ENCODE measurements around the gene EPHB3. TPM values are rescaled to one million over a fixed set of nuclear protein-coding genes. Genes with fewer than 3 reads are reported as not detected.

Gene EPHB3
- total RNA-seq, 1 donor from 2014 or later = 0.92 TPM

DNA sequence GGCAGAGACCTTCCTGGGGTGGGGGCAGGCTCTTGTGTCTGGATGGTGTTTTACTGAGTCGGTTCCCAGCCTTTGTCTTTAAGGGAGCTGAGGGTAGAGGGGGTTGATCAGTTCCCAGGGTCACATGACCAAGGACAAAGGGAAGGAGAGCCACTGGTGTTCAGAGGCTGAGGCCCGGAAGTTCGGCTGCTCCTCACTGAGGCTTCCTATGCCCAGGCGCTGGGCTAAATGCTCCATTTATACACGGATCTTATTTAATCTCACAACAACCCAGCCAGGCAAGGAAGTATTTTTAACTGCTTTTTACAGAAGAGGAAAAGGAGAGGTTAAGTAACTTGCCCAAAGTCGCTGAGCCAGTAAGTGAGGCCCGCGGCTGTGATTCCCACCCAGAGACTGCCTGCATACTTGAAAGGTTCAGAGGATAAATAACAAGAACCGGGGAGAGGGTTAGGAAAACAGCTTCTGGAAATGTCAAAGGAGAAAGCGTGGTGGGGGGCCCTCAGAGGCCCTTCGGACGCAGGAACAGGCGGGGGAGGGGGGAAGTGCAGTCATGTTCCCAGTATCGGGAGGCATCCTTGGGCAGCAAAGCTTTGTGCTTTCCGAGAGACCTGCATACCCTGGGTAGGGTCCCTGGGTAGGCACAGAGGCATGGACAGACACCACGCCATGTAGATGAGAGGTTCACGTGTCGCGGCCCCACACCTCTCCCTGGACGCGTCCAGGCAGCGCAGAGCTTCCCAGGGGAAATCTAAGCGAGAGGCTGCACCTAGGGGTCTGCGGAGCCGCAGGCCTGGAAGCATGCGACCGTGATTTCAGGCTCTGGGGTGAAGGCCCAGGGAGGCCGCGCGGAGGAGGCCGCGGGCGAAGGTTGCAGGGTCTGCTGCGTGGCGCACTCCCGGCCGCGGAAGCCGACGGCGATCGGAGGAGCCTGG, 21.3 kb downstream of the EPHB3 start:
- H3K4me3 ChIP-seq (ENCODE audit: low read depth, low read length) = peak overlapping the region; percentile 66
- no peak for TF ChIP-seq CTCF (conservative IDR thresholded peaks at IDR 0.05; ENCODE audit: low read depth, low read length)
- no peak for DNase-seq (ENCODE audit: low read depth)

- H3K4me3 ChIP-seq (ENCODE audit: low read depth, low read length) = peak overlapping the region; percentile 66
- TF ChIP-seq CTCF (conservative IDR thresholded peaks at IDR 0.05; ENCODE audit: low read depth, low read length) = peak; percentile 44
- DNase-seq (ENCODE audit: low read depth) = no peak
Observed at GRCh38 chr3:184583578-184584451, 22.2 kb downstream of the EPHB3 start.

DNA sequence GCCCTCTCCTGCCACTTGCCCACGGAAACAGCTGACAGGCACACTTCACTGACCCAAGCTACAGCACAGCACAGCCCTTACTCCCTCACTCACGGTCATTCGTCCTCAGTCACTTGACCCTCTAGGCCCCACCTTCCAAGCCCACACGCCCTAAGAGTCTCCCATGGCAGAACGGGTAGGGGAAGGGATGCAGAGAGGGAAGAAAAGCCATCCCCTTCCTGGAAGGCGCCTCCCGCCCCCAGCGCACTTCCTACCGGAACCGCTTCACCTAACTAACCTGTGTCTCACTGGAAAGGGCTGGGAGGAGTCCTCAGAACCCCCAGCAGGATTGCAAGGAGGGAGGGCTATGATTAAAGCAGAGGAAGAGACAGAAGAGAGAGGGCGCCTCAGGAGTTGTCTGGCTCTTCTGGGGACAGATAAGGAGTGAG, 22.9 kb downstream of the EPHB3 start:
- TF ChIP-seq CTCF (conservative IDR thresholded peaks at IDR 0.05; ENCODE audit: low read depth, low read length) = no peak
- DNase-seq (ENCODE audit: low read depth) = no peak
- peak overlapping the region; percentile 66 for H3K4me3 ChIP-seq (ENCODE audit: low read depth, low read length)

GRCh38 chr3:184585545-184585944, 24.0 kb downstream of the EPHB3 start:
- no peak for DNase-seq (ENCODE audit: low read depth)
- no peak overlapping the region for H3K4me3 ChIP-seq (ENCODE audit: low read depth, low read length)
- TF ChIP-seq CTCF (conservative IDR thresholded peaks at IDR 0.05; ENCODE audit: low read depth, low read length) = no peak

DNA sequence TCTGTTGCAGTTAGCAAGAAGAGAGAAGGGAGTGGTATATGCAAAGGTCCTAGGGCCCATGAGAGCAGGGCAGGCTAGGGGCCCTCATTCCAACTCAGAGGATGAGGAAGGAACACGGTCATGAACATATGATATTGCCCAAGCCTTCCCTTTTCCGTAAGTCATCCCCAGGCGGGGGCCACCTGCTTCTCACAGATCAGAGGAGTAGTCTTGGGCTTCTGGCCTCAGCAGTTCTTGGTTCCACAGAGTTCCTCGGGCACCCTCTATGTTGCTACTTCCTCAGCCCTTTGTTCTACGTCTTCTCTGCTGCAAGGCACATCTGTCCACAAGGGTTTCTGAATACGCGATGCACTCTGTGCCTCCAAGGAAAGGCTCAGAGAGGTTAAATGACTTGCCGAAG, 25.3 kb downstream of the EPHB3 start:
- TF ChIP-seq CTCF (conservative IDR thresholded peaks at IDR 0.05; ENCODE audit: low read depth, low read length) = no peak

DNA sequence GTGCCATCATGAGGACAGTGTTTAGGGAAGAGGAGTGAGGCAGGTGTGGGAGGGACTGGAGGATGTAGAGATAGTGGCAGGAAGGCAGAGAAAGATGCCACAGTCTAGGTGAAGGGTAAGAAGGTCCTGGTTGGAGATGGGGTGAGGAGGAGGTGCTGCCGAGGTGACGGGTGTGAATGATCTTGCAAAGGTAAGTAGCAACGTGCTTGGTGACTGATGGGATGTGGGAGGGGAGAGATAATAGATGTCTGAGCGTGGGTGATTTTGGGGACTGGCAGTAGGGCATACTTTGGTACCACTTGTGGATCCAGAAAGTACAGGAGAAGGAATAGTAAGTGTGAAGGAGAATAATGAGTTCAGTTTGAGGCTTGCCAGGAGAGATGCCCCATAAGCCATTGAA, 27.2 kb downstream of the EPHB3 start:
- no peak for DNase-seq (ENCODE audit: low read depth)
- no peak for TF ChIP-seq CTCF (conservative IDR thresholded peaks at IDR 0.05; ENCODE audit: low read depth, low read length)
- no peak overlapping the region for H3K4me3 ChIP-seq (ENCODE audit: low read depth, low read length)

More for the DNA sequence above, 25.3 kb downstream of the EPHB3 start:
- no peak for DNase-seq (ENCODE audit: low read depth)
- no peak overlapping the region for H3K4me3 ChIP-seq (ENCODE audit: low read depth, low read length)
